HG03039 (cell line): ENCODE results near the gene EEIG1.

Experiments used
- ATAC-seq: cut with Tn5 transposase; IDR thresholded peaks from one replicate; pipeline ENCODE4 v1.9.1; 2021; ENCODE audit warnings: mild to moderate bottlenecking, moderate library complexity; ENCODE audit not compliant: unreplicated experiment

EEIG1 gene

GRCh38 chr9:127942216-127943010 is 38.4 kb downstream of the EEIG1 start:
- no peak for ATAC-seq

GRCh38 chr9:127941961-127942215 is 38.9 kb downstream of the EEIG1 start:
- no peak for ATAC-seq

GRCh38 chr9:127941062-127941960 is 39.5 kb downstream of the EEIG1 start:
- no peak for ATAC-seq

GRCh38 chr9:127940593-127940992 is 40.2 kb downstream of the EEIG1 start:
- ATAC-seq, result no peak

- no peak for ATAC-seq
Measured at GRCh38 chr9:127938298-127938690, 42.5 kb downstream of the EEIG1 start.

- peak; percentile 79 for ATAC-seq
Measured at GRCh38 chr9:127937388-127938297, 43.1 kb downstream of the EEIG1 start, which contains the start of gene DPM2. Gene DPM2 (minus strand): TSS chr9:127937854. CDS start chr9:127937820, 34 bp downstream.

- ATAC-seq, result no peak
Measured at GRCh38 chr9:127937056-127937387, 43.8 kb downstream of the EEIG1 start.

- no peak for ATAC-seq
Measured at GRCh38 chr9:127936347-127936852, 44.4 kb downstream of the EEIG1 start.

GRCh38 chr9:127935765-127936221 is 45.0 kb downstream of the EEIG1 start:
- ATAC-seq, result no peak

GRCh38 chr9:127934986-127935385 is 45.8 kb downstream of the EEIG1 start:
- ATAC-seq, result no peak

- no peak for ATAC-seq
Measured at GRCh38 chr9:127934248-127934647, 46.5 kb downstream of the EEIG1 start.

- ATAC-seq, result peak; percentile 3
Measured at GRCh38 chr9:127931092-127931881, 49.5 kb downstream of the EEIG1 start.
